Activated CD8-positive, alpha-beta T cell treated with anti-CD3 and anti-CD28 coated beads for 36 hours (primary cell): ENCODE data around the gene USP17L21. TPM values are rescaled to one million over a fixed set of nuclear protein-coding genes. Genes with fewer than 3 reads are reported as not detected.
"Not testable (repeated sequence)": the region's sequence is repeated elsewhere in the genome, so short reads cannot be mapped to it uniquely, and the experiment has no call there.

Source experiments
- ATAC-seq: fragments of 200-7000 bp; cut with Tn5 transposase; one replicate; pipeline ENCODE4 v1.10.0; 2021; ENCODE audit warnings: mild to moderate bottlenecking, moderate library complexity
- CTCF ChIA-PET: fragments of 350-600 bp; sonication (Branson Sonifier 250); formaldehyde crosslinking; loops from one replicate; lab custom pipeline; 2021; ENCODE audit warnings: antibody characterized with exemption; lab: Charles Lee
- POLR2A ChIA-PET: fragments of 350-600 bp; sonication (Branson Sonifier 250); formaldehyde crosslinking; loops from one replicate; lab custom pipeline; 2021; ENCODE audit warnings: antibody characterized with exemption; lab: Charles Lee
- DNase-seq: peaks from one replicate; pipeline ENCODE4 v3.0.0-alpha.2; 2020
- H3K27ac Mint-ChIP-seq: one replicate; pipeline ENCODE4 v1.8.0; 2021; ENCODE audit warnings: mild to moderate bottlenecking, mixed read lengths
- H3K27me3 Mint-ChIP-seq: one replicate; pipeline ENCODE4 v1.8.0; 2021; ENCODE audit warnings: mixed read lengths
- H3K36me3 Mint-ChIP-seq: one replicate; pipeline ENCODE4 v1.8.0; 2021; ENCODE audit warnings: low read depth, mixed read lengths
- H3K4me1 Mint-ChIP-seq: one replicate; pipeline ENCODE4 v1.8.0; 2021; ENCODE audit warnings: low read depth, mixed read lengths
- H3K4me3 Mint-ChIP-seq: one replicate; pipeline ENCODE4 v1.8.0; 2021; ENCODE audit warnings: mild to moderate bottlenecking, moderate library complexity, mixed read lengths
- H3K9me3 Mint-ChIP-seq: one replicate; pipeline ENCODE4 v1.8.0; 2021; ENCODE audit warnings: mixed read lengths
- intact Hi-C: fragments of 100-400 bp; cut with micrococcal nuclease; formaldehyde crosslinking; loops from one replicate; pipeline ENCODE4 v1.10.0; 2022
- total RNA-seq, 2 experiments: library from RNA; stranded (reverse); gene quantifications; one replicate each; pipeline ENCODE4 v1.2.3, GENCODE V29; 2021

The USP17L21 gene, protein sequence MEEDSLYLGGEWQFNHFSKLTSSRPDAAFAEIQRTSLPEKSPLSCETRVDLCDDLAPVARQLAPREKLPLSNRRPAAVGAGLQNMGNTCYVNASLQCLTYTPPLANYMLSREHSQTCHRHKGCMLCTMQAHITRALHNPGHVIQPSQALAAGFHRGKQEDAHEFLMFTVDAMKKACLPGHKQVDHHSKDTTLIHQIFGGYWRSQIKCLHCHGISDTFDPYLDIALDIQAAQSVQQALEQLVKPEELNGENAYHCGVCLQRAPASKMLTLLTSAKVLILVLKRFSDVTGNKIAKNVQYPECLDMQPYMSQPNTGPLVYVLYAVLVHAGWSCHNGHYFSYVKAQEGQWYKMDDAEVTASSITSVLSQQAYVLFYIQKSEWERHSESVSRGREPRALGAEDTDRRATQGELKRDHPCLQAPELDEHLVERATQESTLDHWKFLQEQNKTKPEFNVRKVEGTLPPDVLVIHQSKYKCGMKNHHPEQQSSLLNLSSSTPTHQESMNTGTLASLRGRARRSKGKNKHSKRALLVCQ
- total RNA-seq = not detected

DNA sequence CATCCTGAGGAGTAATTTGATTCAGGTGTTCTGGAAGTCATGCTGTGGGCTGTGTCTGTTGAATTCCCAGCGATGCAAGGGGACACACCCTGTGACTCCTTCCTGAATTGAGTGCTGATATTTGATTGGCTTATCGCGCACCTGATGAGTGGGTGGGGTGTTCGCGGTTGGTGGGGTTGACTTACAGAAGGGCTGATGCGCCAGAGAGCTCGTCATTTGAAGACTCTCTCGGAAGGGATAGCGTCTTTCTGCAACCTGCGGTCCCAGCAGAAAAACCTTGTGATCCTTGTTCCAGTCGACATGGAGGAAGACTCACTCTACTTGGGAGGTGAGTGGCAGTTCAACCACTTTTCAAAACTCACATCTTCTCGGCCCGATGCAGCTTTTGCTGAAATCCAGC, at the start of gene USP17L21:
TSS of gene USP17L21 (plus strand) at position 301 of the 400 bp plus-strand sequence. CDS start at position 301, 0 bp downstream.
- H3K27me3 Mint-ChIP-seq, POLR2A ChIA-PET, H3K36me3 Mint-ChIP-seq, ATAC-seq, H3K27ac Mint-ChIP-seq, H3K4me1 Mint-ChIP-seq, intact Hi-C loops, DNase-seq, H3K4me3 Mint-ChIP-seq, CTCF ChIA-PET, H3K9me3 Mint-ChIP-seq: not testable (repeated sequence)

DNA sequence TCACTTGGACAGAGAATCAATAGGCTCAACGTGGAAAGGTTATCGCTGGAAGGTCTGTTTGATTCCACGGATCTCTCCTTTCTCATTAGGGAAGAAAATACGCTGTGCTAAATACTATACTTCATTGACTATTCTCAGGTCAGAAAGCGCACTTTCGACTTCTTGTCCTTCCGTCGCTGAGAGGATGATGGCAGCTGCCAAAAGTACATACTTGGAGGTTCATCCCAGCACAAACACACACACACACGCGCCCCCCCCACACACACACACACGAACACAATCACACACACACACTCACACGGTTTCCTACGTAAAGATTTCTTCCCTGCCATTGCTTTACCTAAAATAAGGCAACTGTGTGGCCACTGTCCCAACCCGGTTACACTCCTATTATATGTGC, 48.0 kb upstream of the USP17L21 start:
- H3K36me3 Mint-ChIP-seq, CTCF ChIA-PET, H3K27me3 Mint-ChIP-seq, H3K9me3 Mint-ChIP-seq, POLR2A ChIA-PET, H3K4me3 Mint-ChIP-seq, H3K4me1 Mint-ChIP-seq, DNase-seq, intact Hi-C loops, H3K27ac Mint-ChIP-seq, ATAC-seq: not testable (repeated sequence)

DNA sequence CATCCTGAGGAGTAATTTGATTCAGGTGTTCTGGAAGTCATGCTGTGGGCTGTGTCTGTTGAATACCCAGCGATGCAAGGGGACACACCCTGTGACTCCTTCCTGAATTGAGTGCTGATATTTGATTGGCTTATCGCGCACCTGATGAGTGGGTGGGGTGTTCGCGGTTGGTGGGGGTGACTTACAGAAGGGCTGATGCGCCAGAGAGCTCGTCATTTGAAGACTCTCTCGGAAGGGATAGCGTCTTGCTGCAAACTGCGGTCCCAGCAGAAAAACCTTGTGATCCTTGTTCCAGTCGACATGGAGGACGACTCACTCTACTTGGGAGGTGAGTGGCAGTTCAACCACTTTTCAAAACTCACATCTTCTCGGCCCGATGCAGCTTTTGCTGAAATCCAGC, 47.6 kb upstream of the USP17L21 start, which contains the start of gene USP17L11:
TSS of gene USP17L11 (plus strand) at position 301 of the 400 bp plus-strand sequence. CDS start at position 301, 0 bp downstream.
- POLR2A ChIA-PET, H3K27me3 Mint-ChIP-seq, H3K9me3 Mint-ChIP-seq, intact Hi-C loops, CTCF ChIA-PET, H3K4me1 Mint-ChIP-seq, DNase-seq, H3K36me3 Mint-ChIP-seq, H3K4me3 Mint-ChIP-seq, ATAC-seq, H3K27ac Mint-ChIP-seq: not testable (repeated sequence)

DNA sequence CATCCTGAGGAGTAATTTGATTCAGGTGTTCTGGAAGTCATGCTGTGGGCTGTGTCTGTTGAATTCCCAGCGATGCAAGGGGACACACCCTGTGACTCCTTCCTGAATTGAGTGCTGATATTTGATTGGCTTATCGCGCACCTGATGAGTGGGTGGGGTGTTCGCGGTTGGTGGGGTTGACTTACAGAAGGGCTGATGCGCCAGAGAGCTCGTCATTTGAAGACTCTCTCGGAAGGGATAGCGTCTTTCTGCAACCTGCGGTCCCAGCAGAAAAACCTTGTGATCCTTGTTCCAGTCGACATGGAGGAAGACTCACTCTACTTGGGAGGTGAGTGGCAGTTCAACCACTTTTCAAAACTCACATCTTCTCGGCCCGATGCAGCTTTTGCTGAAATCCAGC, 42.8 kb upstream of the USP17L21 start, which contains the start of gene USP17L12:
TSS of gene USP17L12 (plus strand) at position 301 of the 400 bp plus-strand sequence. CDS start at position 301, 0 bp downstream.
- CTCF ChIA-PET, DNase-seq, POLR2A ChIA-PET, H3K36me3 Mint-ChIP-seq, H3K9me3 Mint-ChIP-seq, intact Hi-C loops, H3K27me3 Mint-ChIP-seq, H3K4me1 Mint-ChIP-seq, H3K27ac Mint-ChIP-seq, ATAC-seq, H3K4me3 Mint-ChIP-seq: not testable (repeated sequence)

DNA sequence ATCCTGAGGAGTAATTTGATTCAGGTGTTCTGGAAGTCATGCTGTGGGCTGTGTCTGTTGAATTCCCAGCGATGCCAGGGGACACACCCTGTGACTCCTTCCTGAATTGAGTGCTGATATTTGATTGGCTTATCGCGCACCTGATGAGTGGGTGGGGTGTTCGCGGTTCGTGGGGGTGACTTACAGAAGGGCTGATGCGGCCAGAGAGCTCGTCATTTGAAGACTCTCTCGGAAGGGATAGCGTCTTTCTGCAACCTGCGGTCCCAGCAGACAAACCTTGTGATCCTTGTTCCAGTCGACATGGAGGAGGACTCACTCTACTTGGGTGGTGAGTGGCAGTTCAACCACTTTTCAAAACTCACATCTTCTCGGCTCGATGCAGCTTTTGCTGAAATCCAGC, 38.1 kb upstream of the USP17L21 start, which contains the start of gene USP17L13:
TSS of gene USP17L13 (plus strand) at position 301 of the 400 bp plus-strand sequence. CDS start at position 301, 0 bp downstream.
- H3K9me3 Mint-ChIP-seq, DNase-seq, ATAC-seq, H3K4me1 Mint-ChIP-seq, H3K27me3 Mint-ChIP-seq, intact Hi-C loops, H3K27ac Mint-ChIP-seq, H3K36me3 Mint-ChIP-seq, H3K4me3 Mint-ChIP-seq, POLR2A ChIA-PET, CTCF ChIA-PET: not testable (repeated sequence)

DNA sequence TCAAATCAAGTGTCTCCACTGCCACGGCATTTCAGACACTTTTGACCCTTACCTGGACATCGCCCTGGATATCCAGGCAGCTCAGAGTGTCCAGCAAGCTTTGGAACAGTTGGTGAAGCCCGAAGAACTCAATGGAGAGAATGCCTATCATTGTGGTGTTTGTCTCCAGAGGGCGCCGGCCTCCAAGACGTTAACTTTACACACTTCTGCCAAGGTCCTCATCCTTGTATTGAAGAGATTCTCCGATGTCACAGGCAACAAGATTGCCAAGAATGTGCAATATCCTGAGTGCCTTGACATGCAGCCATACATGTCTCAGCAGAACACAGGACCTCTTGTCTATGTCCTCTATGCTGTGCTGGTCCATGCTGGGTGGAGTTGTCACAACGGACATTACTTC, 32.4 kb upstream of the USP17L21 start:
- peak; percentile 0 for DNase-seq
- H3K27me3 Mint-ChIP-seq, H3K4me3 Mint-ChIP-seq, intact Hi-C loops, H3K4me1 Mint-ChIP-seq, H3K9me3 Mint-ChIP-seq, CTCF ChIA-PET, H3K27ac Mint-ChIP-seq, POLR2A ChIA-PET, ATAC-seq, H3K36me3 Mint-ChIP-seq: not testable (repeated sequence)

DNA sequence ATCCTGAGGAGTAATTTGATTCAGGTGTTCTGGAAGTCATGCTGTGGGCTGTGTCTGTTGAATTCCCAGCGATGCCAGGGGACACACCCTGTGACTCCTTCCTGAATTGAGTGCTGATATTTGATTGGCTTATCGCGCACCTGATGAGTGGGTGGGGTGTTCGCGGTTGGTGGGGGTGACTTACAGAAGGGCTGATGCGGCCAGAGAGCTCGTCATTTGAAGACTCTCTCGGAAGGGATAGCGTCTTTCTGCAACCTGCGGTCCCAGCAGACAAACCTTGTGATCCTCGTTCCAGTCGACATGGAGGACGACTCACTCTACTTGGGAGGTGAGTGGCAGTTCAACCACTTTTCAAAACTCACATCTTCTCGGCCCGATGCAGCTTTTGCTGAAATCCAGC, 28.6 kb upstream of the USP17L21 start, which contains the start of gene USP17L15:
TSS of gene USP17L15 (plus strand) at position 301 of the 400 bp plus-strand sequence. CDS start at position 301, 0 bp downstream.
- DNase-seq, H3K36me3 Mint-ChIP-seq, H3K9me3 Mint-ChIP-seq, H3K4me3 Mint-ChIP-seq, H3K27me3 Mint-ChIP-seq, intact Hi-C loops, H3K4me1 Mint-ChIP-seq, CTCF ChIA-PET, H3K27ac Mint-ChIP-seq, ATAC-seq, POLR2A ChIA-PET: not testable (repeated sequence)

DNA sequence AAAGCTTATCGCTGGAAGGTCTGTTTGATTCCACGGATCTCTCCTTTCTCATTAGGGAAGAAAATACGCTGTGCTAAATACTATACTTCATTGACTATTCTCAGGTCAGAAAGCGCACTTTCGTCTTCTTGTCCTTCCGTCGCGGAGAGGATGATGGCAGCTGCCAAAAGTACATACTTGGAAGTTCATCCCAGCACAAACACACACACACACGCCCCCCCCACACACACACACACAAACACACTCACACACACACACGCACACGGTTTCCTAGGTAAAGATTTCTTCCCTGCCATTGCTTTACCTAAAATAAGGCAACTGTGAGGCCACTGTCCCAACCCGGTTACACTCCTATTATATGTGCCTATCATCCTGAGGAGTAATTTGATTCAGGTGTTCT, 24.2 kb upstream of the USP17L21 start:
- DNase-seq, H3K27me3 Mint-ChIP-seq, H3K4me3 Mint-ChIP-seq, H3K9me3 Mint-ChIP-seq, intact Hi-C loops, CTCF ChIA-PET, H3K36me3 Mint-ChIP-seq, ATAC-seq, POLR2A ChIA-PET, H3K4me1 Mint-ChIP-seq, H3K27ac Mint-ChIP-seq: not testable (repeated sequence)

DNA sequence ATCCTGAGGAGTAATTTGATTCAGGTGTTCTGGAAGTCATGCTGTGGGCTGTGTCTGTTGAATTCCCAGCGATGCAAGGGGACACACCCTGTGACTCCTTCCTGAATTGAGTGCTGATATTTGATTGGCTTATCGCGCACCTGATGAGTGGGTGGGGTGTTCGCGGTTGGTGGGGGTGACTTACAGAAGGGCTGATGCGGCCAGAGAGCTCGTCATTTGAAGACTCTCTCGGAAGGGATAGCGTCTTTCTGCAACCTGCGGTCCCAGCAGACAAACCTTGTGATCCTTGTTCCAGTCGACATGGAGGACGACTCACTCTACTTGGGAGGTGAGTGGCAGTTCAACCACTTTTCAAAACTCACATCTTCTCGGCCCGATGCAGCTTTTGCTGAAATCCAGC, 19.1 kb upstream of the USP17L21 start, which contains the start of gene USP17L17:
TSS of gene USP17L17 (plus strand) at position 301 of the 400 bp plus-strand sequence. CDS start at position 301, 0 bp downstream.
- DNase-seq, intact Hi-C loops, H3K9me3 Mint-ChIP-seq, H3K27ac Mint-ChIP-seq, ATAC-seq, H3K4me1 Mint-ChIP-seq, H3K4me3 Mint-ChIP-seq, H3K36me3 Mint-ChIP-seq, POLR2A ChIA-PET, H3K27me3 Mint-ChIP-seq, CTCF ChIA-PET: not testable (repeated sequence)

DNA sequence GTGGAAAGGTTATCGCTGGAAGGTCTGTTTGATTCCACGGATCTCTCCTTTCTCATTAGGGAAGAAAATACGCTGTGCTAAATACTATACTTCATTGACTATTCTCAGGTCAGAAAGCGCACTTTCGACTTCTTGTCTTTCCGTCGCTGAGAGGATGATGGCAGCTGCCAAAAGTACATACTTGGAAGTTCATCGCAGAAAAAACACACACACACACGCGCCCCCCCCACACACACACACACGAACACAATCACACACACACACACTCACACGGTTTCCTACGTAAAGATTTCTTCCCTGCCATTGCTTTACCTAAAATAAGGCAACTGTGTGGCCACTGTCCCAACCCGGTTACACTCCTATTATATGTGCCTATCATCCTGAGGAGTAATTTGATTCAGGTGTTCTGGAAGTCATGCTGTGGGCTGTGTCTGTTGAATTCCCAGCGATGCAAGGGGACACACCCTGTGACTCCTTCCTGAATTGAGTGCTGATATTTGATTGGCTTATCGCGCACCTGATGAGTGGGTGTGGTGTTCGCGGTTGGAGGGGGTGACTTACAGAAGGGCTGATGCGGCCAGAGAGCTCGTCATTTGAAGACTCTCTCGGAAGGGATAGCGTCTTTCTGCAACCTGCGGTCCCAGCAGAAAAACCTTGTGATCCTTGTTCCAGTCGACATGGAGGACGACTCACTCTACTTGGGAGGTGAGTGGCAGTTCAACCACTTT, 14.6 kb upstream of the USP17L21 start, which contains the start of gene USP17L18:
TSS of gene USP17L18 (plus strand) at position 678 of the 728 bp plus-strand sequence. CDS start at position 678, 0 bp downstream.
- peak; percentile 0 for DNase-seq
- H3K9me3 Mint-ChIP-seq, ATAC-seq, H3K4me1 Mint-ChIP-seq, intact Hi-C loops, CTCF ChIA-PET, H3K4me3 Mint-ChIP-seq, H3K36me3 Mint-ChIP-seq, H3K27ac Mint-ChIP-seq, H3K27me3 Mint-ChIP-seq, POLR2A ChIA-PET: not testable (repeated sequence)

DNA sequence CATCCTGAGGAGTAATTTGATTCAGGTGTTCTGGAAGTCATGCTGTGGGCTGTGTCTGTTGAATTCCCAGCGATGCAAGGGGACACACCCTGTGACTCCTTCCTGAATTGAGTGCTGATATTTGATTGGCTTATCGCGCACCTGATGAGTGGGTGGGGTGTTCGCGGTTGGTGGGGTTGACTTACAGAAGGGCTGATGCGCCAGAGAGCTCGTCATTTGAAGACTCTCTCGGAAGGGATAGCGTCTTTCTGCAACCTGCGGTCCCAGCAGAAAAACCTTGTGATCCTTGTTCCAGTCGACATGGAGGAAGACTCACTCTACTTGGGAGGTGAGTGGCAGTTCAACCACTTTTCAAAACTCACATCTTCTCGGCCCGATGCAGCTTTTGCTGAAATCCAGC, 9.6 kb upstream of the USP17L21 start, which contains the start of gene USP17L19:
TSS of gene USP17L19 (plus strand) at position 301 of the 400 bp plus-strand sequence. CDS start at position 301, 0 bp downstream.
- H3K9me3 Mint-ChIP-seq, ATAC-seq, intact Hi-C loops, H3K27me3 Mint-ChIP-seq, H3K4me1 Mint-ChIP-seq, DNase-seq, H3K36me3 Mint-ChIP-seq, H3K4me3 Mint-ChIP-seq, H3K27ac Mint-ChIP-seq, POLR2A ChIA-PET, CTCF ChIA-PET: not testable (repeated sequence)
